ENCODE results near the gene TMEM53. TPM values are rescaled to one million over a fixed set of nuclear protein-coding genes. Genes with fewer than 3 reads are reported as not detected.

Gene TMEM53
- total RNA-seq, 1 donor from 2014 or later: 11.8 TPM

GRCh38 chr1:44621841-44622286 is 52.4 kb downstream of the TMEM53 start:
- H3K27me3 Mint-ChIP-seq: peaks cover 72% of the 10 kb centered on the region
- no peaks in the 10 kb centered on the region for H3K36me3 Mint-ChIP-seq (ENCODE audit: insufficient read depth)
- DNase-seq (ENCODE audit: low spot score, unreplicated experiment): no peak
- peaks cover 16% of the 10 kb centered on the region for H3K4me1 Mint-ChIP-seq (ENCODE audit: low read depth)
- no peak overlapping the region for H3K27ac Mint-ChIP-seq
- TF ChIP-seq CTCF (IDR thresholded peaks at IDR 0.05; ENCODE audit: unreplicated experiment): no peak
- no peaks in the 10 kb centered on the region for H3K9me3 Mint-ChIP-seq (ENCODE audit: low read depth)
- H3K4me3 Mint-ChIP-seq (ENCODE audit: low read depth): no peak overlapping the region

- no peaks in the 10 kb centered on the region for H3K9me3 Mint-ChIP-seq (ENCODE audit: low read depth)
- peaks cover 18% of the 10 kb centered on the region for H3K4me1 Mint-ChIP-seq (ENCODE audit: low read depth)
- TF ChIP-seq CTCF (IDR thresholded peaks at IDR 0.05; ENCODE audit: unreplicated experiment): no peak
- no peaks in the 10 kb centered on the region for H3K36me3 Mint-ChIP-seq (ENCODE audit: insufficient read depth)
- H3K27me3 Mint-ChIP-seq: peaks cover 84% of the 10 kb centered on the region
- no peak for DNase-seq (ENCODE audit: low spot score, unreplicated experiment)
- no peak overlapping the region for H3K4me3 Mint-ChIP-seq (ENCODE audit: low read depth)
- no peak overlapping the region for H3K27ac Mint-ChIP-seq
Observed at GRCh38 chr1:44620072-44620471, 54.2 kb downstream of the TMEM53 start.

- H3K27me3 Mint-ChIP-seq: peaks cover 84% of the 10 kb centered on the region
Observed at GRCh38 chr1:44619261-44619900, 54.9 kb downstream of the TMEM53 start.

GRCh38 chr1:44617703-44618029 is 56.6 kb downstream of the TMEM53 start:
- peaks cover 18% of the 10 kb centered on the region for H3K4me1 Mint-ChIP-seq (ENCODE audit: low read depth)
- H3K4me3 Mint-ChIP-seq (ENCODE audit: low read depth): peak overlapping the region; percentile 29
- no peak for DNase-seq (ENCODE audit: low spot score, unreplicated experiment)
- H3K27me3 Mint-ChIP-seq: peaks cover 69% of the 10 kb centered on the region
- no peak for TF ChIP-seq CTCF (IDR thresholded peaks at IDR 0.05; ENCODE audit: unreplicated experiment)
- H3K9me3 Mint-ChIP-seq (ENCODE audit: low read depth): no peaks in the 10 kb centered on the region
- H3K36me3 Mint-ChIP-seq (ENCODE audit: insufficient read depth): no peaks in the 10 kb centered on the region
- H3K27ac Mint-ChIP-seq: no peak overlapping the region

More at GRCh38 chr1:44619261-44619900, 54.9 kb downstream of the TMEM53 start:
- H3K27ac Mint-ChIP-seq: no peak overlapping the region
- TF ChIP-seq CTCF (IDR thresholded peaks at IDR 0.05; ENCODE audit: unreplicated experiment): no peak
- no peaks in the 10 kb centered on the region for H3K36me3 Mint-ChIP-seq (ENCODE audit: insufficient read depth)
- no peak overlapping the region for H3K4me3 Mint-ChIP-seq (ENCODE audit: low read depth)
- no peaks in the 10 kb centered on the region for H3K9me3 Mint-ChIP-seq (ENCODE audit: low read depth)
- no peak for DNase-seq (ENCODE audit: low spot score, unreplicated experiment)
- H3K4me1 Mint-ChIP-seq (ENCODE audit: low read depth): peaks cover 18% of the 10 kb centered on the region

GRCh38 chr1:44616991-44617702 is 57.1 kb downstream of the TMEM53 start:
- H3K36me3 Mint-ChIP-seq (ENCODE audit: insufficient read depth): no peaks in the 10 kb centered on the region
- H3K27me3 Mint-ChIP-seq: peaks cover 70% of the 10 kb centered on the region
- no peak for TF ChIP-seq CTCF (IDR thresholded peaks at IDR 0.05; ENCODE audit: unreplicated experiment)
- peak; percentile 65 for DNase-seq (ENCODE audit: low spot score, unreplicated experiment)
- peak overlapping the region; percentile 62 for H3K4me3 Mint-ChIP-seq (ENCODE audit: low read depth)
- peaks cover 18% of the 10 kb centered on the region for H3K4me1 Mint-ChIP-seq (ENCODE audit: low read depth)
- peak overlapping the region; percentile 28 for H3K27ac Mint-ChIP-seq
- H3K9me3 Mint-ChIP-seq (ENCODE audit: low read depth): no peaks in the 10 kb centered on the region

Measured in progenitor cell of endocrine pancreas (in vitro differentiated cells).